ENCODE data around the gene FARP2.

FARP2 gene

DNA sequence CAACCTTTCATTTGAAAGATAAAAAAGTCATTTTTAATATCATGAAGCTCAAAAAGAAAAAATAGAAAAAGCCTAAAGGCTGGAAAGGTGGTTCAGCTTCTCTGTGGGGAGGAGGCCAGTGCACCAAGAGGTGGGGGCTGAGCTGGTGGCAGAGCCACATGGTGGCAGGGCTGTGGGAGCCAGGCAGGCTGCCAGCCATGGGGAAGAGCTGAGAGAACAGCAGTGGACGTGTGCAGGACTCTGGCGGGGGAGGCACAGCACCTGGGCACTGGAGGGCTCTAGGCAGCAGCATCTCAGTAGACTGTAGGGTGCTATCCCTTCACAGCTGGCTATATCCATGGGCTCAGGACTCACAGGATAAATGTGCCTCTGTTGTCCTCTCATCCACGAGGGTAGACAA is 104.5 kb downstream of the FARP2 start:
- DNase-seq, result no peak

DNA sequence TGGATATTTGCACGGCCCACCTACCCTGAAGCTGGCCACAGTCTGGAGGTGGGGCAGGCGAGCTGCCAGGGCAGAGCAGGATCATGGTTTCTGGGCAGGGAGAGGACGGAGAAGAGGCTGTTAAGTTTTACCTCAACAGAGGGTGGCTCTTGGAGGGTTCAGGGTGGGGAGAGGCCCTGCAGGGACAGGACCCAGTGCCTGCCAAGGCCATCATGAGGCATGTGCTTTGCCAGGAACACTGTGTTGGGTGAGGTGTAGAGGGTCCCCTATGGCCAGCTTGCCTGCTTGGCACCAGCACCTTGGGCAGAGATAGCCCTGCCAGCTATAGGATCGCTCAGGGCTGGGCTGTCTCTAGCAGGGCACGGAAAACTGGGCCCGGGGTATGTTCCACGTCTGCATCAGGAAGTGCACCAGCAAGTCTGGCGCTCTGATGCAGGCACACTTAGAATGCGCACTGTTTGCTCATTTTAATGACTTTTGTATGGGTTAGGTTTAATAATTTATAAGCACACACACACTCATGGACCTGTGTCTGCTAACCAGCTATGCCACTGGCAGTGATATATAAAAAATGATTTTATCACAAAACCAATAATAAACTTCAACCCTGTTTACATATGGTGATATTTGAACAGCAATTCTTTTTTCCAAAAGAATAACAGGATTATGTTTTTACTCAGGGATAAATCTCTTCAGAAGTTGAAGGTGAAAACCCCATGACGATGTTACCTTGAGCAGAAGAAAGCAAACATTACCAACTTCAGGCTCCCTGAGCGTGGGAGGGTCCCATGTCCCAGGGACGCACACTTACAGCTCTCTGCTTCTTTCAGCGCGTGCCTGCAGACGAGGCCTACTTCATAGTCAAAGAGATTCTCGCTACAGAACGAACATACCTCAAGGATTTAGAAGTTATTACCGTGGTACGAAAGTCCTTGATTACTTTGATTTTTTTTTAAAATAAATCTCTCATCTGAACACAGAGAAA is 105.9 kb downstream of the FARP2 start:
- DNase-seq, result no peak

DNA sequence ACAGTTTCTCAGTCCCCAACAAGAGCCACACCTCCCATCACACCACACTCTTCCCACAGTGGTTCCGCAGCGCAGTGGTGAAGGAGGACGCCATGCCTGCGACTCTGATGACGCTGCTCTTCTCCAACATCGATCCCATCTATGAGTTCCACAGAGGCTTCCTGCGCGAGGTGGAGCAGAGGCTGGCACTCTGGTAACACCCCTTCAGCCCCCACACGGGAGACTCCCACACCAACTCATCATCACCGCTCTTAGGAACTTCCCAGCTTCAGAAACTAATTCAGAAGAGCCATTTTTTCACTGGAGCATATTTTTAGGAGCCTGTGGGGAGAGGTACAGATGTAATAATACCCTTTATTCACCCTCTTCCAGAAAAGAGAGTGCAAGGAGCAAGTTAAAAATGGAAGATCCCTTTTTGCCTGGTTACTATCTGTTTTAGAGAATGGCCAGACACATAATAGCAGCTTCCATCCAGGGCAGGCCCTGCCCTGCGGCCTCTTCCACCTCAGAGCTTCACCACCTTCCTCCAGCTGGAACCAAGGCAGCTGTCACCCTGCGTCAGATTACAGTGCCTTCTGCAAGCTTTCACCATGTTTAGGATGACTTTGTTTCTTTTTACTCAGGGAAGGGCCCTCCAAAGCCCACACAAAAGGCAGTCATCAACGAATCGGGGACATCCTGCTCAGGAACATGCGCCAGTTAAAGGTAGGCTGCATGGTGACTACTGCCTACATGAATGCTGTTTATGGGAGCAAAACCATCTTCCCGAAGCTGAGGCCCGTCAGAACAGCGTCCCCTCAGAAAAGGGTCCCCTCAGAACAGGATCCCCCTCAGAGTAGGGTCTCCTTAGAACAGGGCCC is 107.4 kb downstream of the FARP2 start:
- DNase-seq, result no peak

DNA sequence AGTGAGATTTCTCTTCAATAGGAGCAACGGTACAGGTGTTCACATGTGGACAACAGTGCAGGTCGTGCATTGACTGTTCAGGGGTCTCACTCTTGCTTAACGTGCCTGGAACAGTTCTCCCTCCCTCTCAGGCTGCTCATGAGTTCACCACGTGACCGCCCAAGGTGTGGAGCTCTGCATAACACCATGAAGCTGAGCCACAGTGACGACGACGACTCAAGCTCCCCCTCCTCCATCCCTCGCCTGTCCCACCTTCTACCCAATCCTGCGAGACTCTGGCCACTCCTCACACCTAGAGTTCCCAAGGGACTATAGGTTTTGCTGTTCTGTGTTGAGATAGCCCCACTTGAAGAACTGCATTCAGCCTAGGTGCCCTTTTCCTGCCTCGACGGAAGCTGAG is 109.5 kb downstream of the FARP2 start:
- DNase-seq, result no peak

DNA sequence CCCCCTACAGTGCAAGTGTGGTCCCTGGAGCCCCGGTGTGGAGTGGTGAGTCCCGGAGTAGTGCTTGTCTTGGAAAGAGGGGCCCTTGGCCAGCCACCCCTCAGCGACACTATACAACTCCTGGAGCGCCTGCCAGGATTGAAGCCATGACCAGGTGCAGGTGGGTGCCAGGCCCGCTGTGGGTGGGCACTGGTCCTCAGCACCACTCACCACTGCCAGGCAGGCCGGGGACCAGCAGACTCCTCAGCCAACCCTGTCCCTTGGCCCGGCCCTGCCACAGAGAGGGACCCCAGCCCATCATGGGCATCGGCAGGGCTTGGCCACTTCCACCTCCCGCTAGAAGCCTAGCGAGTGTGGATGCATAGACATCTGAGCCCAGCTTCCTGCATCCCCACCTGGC is 110.1 kb downstream of the FARP2 start:
- DNase-seq, result no peak

DNA sequence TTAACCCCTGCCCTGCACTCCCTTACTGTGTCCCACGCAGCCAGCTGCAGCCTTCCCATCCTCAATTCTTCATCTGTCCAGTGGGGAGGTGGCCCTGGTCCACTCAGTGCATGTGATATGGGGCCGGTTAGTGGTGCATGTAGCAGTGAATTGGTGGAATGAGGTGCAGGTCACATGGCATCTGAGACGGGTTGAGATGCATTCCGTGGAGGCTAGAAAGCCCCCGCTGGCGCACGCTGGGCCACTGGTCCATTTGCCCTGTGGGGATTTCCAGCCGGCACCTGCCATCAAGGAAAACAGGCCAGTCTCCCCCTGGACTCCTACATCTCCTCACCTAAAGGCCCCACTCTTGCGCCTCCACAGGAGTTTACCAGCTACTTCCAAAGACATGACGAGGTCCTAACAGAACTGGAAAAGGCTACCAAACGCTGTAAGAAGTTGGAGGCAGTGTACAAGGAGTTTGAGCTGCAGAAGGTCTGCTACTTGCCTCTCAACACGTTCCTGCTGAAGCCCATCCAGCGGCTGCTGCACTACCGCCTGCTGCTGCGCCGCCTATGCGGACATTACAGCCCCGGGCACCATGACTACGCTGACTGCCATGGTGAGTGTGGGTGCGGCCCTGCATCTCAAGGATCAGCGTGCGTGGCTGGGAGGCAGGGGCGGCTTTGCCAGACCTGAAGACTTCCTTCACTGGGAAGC is 111.8 kb downstream of the FARP2 start:
- no peak for DNase-seq

DNA sequence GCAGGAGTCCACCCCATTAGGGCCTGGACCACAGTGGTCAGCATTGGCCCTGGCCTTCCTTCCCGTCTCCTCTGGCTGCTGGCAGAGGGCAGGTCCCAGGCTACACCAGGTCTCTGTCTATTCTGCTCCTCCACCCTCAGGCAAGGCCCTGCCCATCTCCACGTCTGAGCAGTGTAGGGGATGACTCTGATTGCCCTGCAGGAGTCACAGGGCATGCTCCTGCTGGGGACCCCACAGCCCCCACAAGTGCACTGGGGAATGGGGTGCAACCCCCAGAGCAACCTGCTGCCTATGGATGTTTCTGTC is 112.3 kb downstream of the FARP2 start:
- DNase-seq, result no peak

DNA sequence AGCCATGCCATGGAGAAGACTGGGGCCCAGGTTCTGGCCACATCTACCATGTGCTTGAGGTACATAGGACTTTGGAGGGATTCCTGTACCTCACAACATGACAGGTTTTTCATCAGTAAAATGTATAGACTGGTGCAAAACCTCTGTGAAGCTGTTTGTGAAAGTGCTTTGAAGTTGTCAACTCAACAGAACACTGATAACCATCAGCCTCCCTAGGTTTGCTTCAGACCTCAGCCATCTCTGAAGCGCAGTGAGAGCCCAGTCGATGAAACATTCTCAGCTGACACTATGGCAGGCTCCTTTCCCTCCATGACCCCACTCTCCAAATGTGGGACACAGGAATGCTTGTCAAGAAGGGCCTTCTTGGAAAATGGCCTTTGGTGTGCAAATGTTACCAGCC is 113.7 kb downstream of the FARP2 start:
- DNase-seq, result no peak

DNA sequence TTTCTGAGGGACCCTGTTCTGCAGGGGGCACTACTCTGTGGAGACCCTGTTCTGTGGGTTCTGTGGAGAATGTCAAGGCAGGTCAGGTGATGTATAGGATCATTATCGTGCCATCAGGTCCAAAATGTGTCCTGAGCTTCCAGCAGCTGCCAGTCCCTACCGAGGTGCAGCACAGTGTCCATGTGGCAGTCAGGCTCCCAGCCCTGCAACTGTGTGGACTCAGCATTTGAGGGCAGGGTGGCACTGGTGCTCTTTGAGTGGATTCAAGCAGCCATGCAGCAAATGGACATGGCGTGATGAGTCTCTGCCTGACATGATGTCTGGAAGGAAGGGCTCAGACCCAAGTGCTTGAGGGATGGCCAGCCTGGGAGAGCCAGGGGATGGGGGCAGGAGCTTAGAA is 117.3 kb downstream of the FARP2 start:
- no peak for DNase-seq

DNA sequence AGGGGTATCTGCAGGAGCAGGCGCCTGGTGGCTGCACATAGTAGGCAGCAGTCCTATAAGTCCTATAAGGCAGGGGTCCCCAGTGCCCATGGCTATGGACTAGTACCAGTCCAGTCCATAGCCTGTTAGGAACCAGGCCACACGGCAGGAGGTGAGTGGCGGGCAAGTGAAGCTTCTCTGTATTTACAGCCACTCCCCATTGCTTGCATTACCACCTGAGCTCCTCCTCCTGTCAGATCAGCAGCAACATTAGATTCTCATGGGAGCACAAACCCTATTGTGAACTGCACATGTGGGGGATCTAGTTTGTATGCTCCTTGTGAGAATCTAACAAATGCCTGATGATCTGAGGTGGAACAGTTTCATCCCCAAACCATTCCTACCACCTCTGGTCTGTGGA is 119.2 kb downstream of the FARP2 start:
- DNase-seq, result no peak

DNA sequence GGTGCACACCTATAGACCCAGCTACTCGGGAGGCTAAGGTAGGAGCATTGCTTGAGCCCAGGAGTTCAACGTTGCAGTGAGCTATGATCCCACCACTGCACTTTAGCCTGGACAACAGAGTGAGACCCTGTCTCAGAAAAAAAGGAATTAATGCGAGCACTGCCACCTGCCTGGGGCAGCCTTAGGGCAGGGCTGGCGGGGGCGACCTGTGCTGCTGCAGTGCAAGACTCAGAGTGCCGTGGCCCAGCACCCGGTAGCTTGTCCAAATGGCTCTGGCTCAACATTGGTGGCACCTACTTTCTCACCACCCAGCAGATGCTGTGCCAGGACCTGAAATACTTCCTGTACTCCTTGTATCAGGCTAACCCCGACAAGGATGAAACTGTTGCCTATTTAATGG is 122.1 kb downstream of the FARP2 start:
- no peak for DNase-seq

DNA sequence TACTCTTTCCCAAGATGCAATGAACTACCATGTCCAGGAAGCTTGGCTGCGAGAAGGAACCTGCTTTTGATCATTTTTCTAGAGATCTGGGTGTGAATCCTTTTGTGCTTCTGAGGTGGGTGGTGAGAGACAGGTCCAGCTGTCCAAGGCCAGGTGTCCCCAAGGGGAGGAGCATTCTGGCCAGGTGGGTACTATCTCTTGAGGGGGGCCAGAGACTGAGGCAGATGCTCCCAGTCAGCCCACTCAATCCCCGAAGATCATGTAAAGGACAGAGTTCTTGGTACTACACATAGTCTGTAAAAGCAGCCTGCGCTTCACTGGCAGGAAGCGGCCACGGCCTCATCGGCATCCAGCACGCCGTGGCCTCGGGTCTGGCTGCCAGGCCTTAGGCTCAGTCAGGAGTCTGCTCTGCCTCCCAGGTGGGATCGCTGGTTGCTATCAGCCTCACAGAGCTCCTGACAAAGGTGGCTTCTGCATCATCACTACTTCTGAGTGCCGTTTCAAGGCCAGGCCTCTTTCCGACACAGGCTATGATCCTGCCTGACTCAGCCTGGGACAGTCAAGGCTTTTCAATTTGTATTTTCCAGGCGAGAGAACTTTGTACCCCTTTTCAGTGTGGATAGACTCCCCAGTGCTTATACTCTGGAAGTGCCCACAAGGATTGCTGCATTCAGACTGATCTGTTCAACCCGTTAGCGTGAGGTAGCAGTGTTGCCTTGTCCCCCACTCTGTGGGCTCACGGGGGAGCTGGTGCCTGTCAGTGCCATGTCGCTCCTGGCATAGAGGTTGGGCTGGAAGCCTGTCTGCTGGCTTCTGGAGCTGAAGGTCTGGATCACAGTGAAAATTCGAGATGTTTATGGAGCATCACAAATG is 123.2 kb downstream of the FARP2 start:
- no peak for DNase-seq

DNA sequence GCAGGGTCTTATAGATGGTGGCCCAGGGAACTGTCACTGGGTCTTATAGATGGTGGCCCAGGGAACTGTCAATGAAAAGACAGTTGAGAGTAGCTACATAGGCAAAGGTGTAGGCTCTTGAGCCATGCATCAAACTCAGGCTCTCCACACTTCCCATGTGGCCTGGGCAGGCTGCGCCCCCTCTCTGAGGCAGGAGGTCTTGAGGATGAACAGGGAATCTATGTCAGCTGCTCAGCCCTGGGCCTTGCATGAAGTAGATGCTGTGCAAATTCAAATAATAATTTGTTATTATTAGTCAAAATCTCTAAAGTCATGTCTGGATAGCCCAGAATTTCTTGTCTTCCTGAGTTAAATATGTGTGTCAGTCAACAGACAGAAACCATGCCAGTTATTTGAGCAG is 125.6 kb downstream of the FARP2 start:
- no peak for DNase-seq

DNA sequence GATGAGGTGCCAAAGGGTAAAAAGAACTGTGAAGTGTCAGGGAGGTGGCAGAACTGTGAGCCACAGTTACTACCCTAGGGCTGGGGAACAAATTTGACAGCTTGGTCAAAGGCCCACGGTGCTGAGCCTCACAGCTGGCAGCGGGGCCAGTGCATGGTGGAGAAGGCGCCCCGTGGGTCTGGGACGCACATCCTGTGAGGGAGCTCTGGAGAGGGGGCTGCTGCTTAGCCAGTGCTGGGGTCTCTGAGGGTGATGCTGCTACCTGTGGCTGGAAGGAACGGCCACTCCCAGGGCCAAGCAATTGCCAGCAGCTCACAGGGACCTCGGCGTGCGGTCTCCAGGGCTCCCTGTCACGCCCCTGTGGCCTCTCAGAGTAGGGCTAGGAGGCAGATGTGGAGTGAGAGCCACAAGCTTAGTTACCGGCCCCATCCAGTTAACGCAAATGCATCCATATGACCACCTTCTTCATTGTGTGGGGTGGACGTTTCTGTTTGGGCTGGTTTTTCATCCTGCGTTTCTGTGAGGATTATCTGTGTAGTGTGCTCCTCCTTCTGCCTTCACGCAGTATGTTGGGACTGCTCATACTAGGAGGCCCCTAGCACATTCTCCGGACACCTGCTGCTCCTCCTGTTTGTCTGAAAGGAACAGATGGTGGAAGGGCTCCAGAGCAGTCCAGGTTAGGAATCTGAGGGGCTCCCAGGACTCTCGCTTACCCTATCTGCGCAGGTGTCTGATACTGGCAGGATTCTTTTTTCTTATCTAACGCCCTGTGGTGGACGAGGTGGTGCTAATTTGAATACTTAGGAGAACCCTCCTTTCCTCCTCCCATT is 126.3 kb downstream of the FARP2 start:
- no peak for DNase-seq

DNA sequence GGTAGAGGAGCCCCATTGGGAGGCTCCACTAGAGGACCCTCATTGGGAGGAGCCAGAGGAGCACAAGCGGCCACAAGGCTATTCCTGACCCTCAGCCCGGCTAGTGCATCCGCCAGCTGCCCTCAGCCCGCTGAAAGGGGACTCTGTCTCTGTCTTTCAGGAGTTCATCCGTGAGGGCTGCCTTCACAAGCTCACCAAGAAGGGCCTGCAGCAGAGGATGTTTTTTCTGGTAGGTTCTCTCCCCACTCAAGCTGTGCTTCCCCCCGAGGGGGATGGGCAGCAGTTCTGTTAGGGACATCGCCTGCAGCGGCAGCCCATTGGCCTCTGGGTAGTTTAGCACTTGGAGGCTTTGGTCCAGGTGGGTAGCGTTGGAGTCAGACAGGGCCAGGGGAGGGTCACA is 127.2 kb downstream of the FARP2 start:
- no peak for DNase-seq

DNA sequence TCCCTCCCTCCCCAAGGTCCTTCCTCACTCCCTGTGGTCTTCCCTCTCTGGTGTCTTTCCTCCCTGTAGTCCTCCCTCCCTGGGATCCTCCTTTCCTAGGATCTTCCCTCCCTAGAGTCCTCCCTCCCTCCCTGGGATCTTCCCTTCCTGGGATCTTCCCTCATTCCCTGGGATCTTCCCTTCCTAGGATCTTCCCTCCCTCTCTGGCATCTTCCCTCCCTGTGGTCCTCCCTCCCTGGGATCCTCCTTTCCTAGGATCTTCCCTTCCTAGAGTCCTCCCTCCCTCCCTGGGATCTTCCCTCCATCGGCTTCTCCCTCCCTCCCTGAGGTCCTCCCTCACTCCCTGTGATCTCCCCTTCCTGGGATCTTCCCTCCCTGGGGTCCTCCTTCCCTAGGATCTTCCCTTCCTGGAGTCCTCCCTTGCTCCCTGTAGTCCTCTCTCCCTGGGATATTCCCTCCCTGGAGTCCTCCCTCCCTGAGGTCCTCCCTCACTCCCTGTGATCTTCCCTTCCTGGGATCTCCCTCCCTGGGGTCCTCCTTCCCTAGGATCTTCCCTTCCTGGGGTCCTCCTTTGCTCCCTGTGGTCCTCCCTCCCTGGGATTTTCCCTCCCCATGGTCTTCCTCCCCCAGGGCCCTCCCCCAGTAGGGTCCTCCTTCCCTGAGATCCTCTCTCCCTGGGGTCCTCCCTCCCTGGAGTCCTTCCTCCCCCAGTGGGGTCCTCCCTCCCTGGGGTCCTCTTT is 129.3 kb downstream of the FARP2 start:
- DNase-seq, result no peak

DNA sequence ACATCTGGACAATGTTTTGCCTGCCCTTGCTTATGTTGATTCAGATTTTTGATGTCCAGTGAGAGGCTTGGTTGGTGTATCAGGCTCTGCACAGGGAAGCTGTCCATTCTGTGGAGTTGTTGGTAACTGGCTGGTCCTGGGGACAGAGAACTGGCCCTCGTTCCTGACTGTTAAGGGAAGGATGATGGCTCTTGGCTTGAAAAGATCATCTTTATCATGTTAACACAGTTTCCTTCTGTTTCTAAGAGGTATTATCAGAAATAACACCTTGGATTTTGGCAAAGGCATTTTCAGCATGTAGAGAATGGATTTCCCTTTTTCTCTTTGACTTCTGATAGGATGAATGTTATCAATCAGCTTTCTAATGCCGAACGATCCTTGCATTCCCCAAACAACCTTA is 133.0 kb downstream of the FARP2 start:
- DNase-seq, result no peak

DNA sequence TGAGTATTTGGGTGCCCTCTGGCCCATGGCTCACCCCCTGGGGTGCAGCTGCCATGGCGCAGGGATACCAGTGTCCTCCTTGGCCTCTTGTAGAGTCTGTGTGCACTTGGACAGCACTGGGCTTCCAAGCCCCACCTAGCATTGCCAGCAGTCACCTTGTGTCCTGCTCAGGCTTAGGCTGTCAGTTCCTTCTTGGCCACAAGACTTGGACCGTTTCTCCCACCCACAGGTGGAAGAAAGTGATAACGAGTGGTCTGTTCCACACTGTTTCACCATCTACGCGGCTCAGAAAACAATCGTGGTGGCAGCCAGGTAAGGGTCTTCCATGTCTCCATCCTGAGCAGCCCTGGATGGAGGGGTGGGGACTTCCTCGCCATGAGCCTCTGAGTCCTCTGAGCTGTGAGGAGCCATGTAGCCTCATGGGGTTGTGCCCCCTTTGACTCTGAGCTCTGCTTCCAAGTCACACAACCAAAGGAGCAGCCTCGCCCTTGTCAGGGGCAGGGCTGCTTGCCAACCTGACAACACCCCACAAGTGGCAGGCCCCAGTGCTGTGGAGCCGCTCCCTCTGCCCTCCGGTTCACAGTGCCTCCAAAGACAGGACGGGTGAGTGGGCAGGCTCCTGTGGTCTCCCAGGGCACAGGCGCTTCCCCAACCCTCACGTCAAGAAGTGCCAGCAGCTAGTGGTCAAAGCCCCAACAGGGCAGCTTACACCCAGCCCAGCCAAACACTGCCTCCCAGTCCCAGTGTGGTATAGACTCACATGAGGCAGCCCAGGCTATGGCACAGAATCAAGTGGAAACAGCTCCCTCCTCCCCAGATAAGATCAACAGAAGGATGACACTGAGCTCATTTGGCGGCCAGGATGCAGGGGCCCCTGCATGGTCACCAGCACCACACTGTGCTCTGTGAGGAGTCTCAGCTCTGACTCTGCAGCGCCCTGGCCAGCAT is 133.9 kb downstream of the FARP2 start:
- no peak for DNase-seq

DNA sequence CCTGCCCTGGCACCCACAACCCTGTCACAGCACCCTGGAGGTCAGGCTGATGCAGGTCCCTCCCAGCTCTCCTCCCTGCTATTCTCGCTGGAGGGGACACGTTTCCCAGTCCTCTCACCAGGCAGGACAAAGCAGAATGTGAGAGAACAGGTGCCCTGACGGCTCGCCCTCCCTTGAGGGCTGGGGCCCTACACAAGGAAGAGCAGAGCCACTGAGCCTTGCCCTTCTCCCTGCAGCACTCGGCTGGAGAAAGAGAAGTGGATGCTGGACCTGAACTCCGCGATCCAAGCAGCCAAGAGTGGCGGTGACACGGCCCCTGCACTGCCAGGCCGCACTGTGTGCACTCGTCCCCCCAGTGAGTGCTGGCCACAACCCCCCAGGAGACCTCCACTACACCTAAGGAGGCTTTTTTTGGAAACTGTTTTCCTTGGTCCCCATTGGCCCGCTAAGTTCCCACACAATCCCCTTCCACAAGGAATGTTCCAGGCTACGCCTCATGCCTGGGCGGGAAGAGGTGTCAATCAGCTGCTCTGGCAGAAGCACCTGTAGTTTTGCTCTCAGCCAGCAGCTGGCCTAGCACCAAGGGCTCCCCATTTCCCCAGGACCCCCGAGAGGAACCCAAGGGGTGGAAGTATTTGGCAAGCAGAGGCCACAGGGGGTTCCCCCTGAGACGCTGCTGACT is 134.9 kb downstream of the FARP2 start:
- no peak for DNase-seq

Measured in T-helper 9 cell (primary cell).